HG02610 (cell line): ENCODE data around the gene DPM2.
A peak's percentile ranks its signal among the peaks of the same experiment; 100 is the strongest.

Experiments
- ATAC-seq: cut with Tn5 transposase; IDR thresholded peaks from one replicate; pipeline ENCODE4 v1.9.1; 2021; ENCODE audit warnings: mild to moderate bottlenecking, moderate library complexity; ENCODE audit not compliant: unreplicated experiment

DPM2 gene

GRCh38 chr9:127903557-127904475, 33.8 kb downstream of the DPM2 start:
- peak; percentile 32 for ATAC-seq

DNA sequence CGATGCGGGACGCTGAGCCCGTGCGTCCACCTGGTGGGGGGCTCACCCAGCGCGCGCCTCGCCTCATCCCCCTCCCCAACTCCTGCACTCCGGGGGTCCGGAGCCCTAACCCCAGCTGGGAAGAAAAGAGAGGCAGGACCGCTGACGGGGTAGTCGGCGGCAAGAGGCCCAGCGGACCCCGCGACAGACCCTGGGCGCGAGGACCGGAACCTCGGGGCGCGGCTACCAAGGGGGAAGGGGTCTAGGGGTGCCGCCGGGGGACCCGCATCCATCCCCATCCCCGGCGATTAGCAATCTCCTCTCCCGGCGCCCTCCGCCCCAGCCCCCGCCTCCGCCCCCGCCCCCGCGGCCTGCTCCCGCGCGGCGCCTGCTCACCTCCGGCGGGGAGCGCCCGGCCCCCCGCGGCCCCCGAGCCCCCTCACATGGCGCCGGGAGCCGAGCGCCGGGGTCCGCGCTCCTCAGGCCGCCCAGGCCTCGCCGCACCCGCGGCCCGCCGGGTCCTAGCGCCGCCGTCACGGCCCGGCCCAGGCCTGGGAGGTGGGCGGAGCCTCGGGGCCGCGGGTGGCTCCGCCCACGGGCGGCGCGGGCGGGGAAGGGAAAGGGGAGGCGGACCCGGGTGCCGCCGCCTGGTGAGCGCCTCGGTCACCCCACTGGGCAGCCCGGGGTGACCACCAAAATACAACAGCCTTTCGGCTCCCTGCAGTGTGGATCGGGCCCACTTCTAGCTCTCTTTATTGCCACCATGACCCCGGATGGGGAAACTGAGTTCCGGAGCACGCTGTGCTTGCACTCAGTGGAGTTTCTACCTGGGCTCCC, 38.3 kb downstream of the DPM2 start, which contains the start of gene ST6GALNAC6:
Gene ST6GALNAC6 (minus strand): TSS at position 476 of the 816 bp plus-strand sequence. CDS start 1,622 bp downstream, outside the sequence.
- peak; percentile 73 for ATAC-seq

DNA sequence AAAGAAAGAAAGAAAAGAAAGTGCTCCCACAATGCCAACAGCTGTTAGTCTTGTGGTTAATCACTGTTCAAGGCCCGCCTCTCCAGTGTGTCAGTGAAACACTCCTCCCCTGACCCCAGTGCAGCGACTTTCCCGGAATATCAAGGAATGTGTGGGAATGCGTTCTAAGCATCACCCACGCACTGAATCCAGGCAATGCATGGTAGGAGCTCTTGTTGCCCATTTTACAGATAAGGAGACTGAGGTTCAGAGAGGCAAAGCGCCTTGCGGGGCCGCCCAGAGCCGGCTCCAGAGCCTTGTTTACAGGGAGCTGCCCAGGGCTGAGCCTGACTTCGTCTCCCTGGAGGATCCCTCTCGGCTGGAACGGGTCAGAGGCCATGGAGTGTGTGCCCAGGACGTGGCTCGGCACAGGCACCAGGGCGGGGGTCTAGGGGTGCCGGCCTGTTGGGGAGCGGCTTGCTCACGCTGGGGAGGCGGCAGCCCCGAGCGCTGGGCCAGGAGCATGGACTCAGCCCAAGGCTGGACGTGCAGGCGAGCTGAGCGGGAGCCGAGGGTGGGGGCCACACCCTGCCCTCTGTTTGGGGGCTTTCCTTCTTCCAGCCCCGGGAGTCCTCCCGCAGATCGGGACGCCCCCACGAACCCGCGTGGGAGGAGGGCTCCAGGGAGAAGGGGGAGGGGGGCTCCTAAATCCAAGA, 39.1 kb downstream of the DPM2 start:
- peak; percentile 7 for ATAC-seq

- ATAC-seq: no peak
Measured at GRCh38 chr9:127897193-127897692, 40.4 kb downstream of the DPM2 start.

- no peak for ATAC-seq
Measured at GRCh38 chr9:127896395-127897192, 41.1 kb downstream of the DPM2 start.

DNA sequence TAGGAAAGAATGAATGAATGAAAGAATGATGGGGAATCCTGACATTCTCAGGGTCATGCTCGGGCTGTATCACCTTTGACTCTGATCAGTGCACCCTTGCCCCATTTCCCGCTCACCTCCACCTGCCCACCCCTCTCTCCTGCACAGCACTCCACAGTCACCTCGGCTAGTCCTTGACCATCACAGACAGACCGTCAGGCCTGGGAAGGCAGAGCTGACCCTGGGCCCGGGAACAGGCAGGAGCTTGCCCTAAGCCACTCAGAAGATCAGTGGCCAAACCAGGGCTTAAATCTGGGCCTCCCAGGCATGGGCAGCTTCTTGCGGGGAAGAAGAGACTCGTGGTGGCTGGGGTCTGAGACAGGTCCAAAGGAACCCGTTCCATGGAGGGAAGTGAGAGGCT, 41.8 kb downstream of the DPM2 start:
- no peak for ATAC-seq

- ATAC-seq: no peak
Measured at GRCh38 chr9:127893392-127893791, 44.3 kb downstream of the DPM2 start.

DNA sequence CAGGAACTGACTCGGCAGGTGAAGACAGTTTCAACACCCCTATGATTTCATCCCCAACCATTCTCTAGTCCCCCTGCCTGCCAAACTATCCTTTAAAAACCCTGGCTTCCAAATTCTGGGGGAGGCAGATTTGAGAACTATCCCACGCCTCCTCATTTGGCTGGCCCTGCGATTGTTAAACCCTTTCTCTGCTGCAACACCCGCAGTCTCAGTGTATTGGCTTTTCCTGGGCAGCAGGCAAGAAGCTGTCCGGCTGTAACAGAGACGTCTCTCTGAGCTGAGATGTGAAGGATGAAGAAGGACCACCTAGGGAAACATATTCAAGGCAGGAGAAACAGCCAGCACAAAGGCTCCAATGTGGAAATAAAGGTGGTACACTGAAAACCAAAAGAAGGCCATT, 44.8 kb downstream of the DPM2 start:
- ATAC-seq: no peak

GRCh38 chr9:127890053-127890452, 47.6 kb downstream of the DPM2 start:
- no peak for ATAC-seq

DNA sequence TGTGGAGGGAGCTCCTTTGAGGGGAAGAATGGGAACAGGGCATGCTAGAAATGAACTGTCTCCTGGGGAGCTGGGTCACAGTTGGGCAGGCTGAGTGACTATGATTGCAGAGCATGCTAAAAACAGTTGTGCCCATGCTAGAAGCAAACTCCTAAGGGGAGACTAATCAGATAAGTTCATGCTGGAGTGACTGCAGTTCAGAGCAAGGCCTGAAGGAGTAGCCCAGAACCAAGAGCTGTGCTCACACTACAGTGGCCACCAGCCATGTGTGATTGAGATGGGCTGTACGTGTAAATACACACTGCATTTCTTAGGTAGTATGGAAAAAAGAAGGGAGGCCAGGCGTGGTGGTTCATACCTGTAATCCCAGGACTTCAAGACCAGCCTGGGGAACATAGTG, 49.9 kb downstream of the DPM2 start:
- no peak for ATAC-seq

- ATAC-seq: no peak
Measured at GRCh38 chr9:127886401-127886972, 51.2 kb downstream of the DPM2 start.

DNA sequence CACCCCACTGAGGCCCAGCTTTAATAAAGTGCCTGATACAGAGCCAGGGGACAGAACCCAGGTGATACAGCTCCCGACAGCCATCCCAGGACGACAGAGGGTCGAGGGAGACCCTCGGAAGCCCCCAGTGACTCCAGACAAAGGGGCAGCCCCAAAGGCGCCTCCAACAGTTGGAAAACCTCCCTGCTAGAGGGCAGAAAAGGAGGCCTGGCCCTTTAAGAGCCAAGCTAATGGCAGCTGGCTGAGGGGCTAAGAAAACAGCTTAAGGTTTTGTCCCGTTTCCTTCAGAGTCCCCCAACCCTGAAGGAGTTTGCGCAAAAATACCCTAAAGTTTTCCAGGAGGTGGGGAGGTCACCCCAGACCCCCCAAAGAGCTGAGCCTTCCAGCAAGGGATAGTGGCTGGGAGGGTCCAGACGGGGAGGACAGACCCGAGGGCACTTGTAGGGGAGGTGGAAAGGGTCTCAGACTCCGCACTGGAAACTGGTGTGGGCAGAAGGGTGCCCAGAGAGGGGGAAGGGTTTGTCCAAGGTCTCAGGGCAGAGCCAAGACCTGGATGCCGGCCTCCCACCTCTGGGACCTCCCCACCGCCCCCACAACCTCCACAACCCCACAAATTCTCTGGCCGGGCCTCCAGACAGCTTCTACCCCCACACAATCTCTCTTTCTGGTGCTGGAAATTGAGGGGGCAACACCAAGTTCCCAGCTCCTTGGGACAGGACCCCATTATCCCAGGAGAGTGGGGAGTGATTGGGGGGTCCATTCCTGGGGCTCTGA, 52.0 kb downstream of the DPM2 start:
- ATAC-seq: no peak
